K562 (cell line): ENCODE data around the gene KCNIP2. TPM values are rescaled to one million over a fixed set of nuclear protein-coding genes. Genes with fewer than 3 reads are reported as not detected.

Source experiments
- E2F3 ChIP-seq: fragments of 250-450 bp; sonication (Bioruptor Pico); IDR thresholded peaks from 2 replicates; pipeline ENCODE4 v1.4.0; 2020; ENCODE audit warnings: mild to moderate bottlenecking
- E2F6 ChIP-seq, 2 experiments: IDR thresholded peaks; 2 replicates each; pipeline ENCODE4 v1.6.1; 2011; ENCODE audit warnings: borderline replicate concordance in 1 of 2, control low read depth in 1 of 2, low read depth in 1 of 2, low read length in 1 of 2, mild to moderate bottlenecking in 1 of 2, mixed read lengths in 1 of 2, moderate library complexity in 1 of 2; ENCODE audit not compliant: insufficient read depth in 1 of 2, insufficient read length in 1 of 2, poor library complexity in 1 of 2, severe bottlenecking in 1 of 2; ENCODE audit errors: extremely low read depth in 1 of 2
- GABPA ChIP-seq: fragments of 200-800 bp; sonication (Bioruptor generic); conservative IDR thresholded peaks from 2 replicates; pipeline ENCODE4 v1.6.1; 2016; ENCODE audit warnings: low read depth, missing genetic modification characterization, missing compliant biosample characterization
- NCOA1 ChIP-seq: fragments of 450-650 bp; IDR thresholded peaks from 2 replicates; pipeline ENCODE4 v1.6.1; 2016; ENCODE audit warnings: low read depth
- NR1H2 ChIP-seq: sonication (generic); formaldehyde crosslinking; IDR thresholded peaks from 2 replicates; pipeline ENCODE4 v1.4.0; 2020; ENCODE audit warnings: mild to moderate bottlenecking, missing genetic modification reagents
- POLR2G ChIP-seq: fragments of 200-400 bp; formaldehyde crosslinking; IDR thresholded peaks from 2 replicates; pipeline ENCODE4 v1.6.1; 2017; ENCODE audit warnings: low read depth, mild to moderate bottlenecking, antibody characterized with exemption, low read length, moderate library complexity
- POU5F1 ChIP-seq: fragments of 150-350 bp; IDR thresholded peaks from 2 replicates; pipeline ENCODE4 v1.6.1; 2014; ENCODE audit warnings: borderline replicate concordance, low read length, low read depth, mild to moderate bottlenecking; ENCODE audit not compliant: partially characterized antibody
- TAL1 ChIP-seq: fragments of 450-650 bp; IDR thresholded peaks from 2 replicates; pipeline ENCODE4 v1.6.1; 2016; ENCODE audit warnings: mild to moderate bottlenecking
- THRAP3 ChIP-seq: fragments of 450-650 bp; IDR thresholded peaks from 2 replicates; pipeline ENCODE4 v1.6.1; 2016; ENCODE audit warnings: mild to moderate bottlenecking, inconsistent platforms, borderline replicate concordance
- ZNF766 ChIP-seq: fragments of 200-800 bp; sonication (Bioruptor generic); conservative IDR thresholded peaks from 2 replicates; pipeline ENCODE4 v1.6.1; 2016; ENCODE audit warnings: missing genetic modification characterization, missing compliant biosample characterization
- polyA plus RNA-seq, 8 experiments: library from polyadenylated mRNA; depleted of rRNA in 4 of 8; stranded (reverse) in 5 of 8; unstranded in 3 of 8; fragments of >200 nt; fragmentation: Nextera tagmentation in 2 of 8; fragmentation: Illumina TruSeq in 1 of 8; extraction: Ambion mirVana in 2 of 8; extraction: Trizol in 1 of 8; gene quantifications; 2 replicates each; pipeline versions ENCODE4 v1.2.1 to v1.2.3, GENCODE V29; 2011 to 2014; ENCODE audit warnings: inconsistent platforms in 1 of 8, missing spikeins in 1 of 8
- total RNA-seq, 7 experiments: library from RNA; depleted of rRNA in 6 of 7; stranded (reverse); fragments of >200 nt in 6 of 7; fragmentation: Illumina TruSeq in 2 of 7; extraction: Trizol in 2 of 7; gene quantifications; 2 replicates each; pipeline versions ENCODE4 v1.2.1 to v1.2.3, GENCODE V29; 2011 to 2021; ENCODE audit warnings: low replicate concordance in 1 of 7
- TF ChIP-seq, protein P1 (sequence below): fragments of 450-650 bp; IDR thresholded peaks from 2 replicates; pipeline ENCODE4 v1.6.1; 2016; ENCODE audit warnings: mild to moderate bottlenecking, moderate library complexity

Gene KCNIP2
- total and polyA plus RNA-seq, 9 of the 15 experiments (the other 6 are each of a cell fraction or from before 2014, with no cell fraction given), result 2.5 to 7.6 (median 4.1) TPM

DNA sequence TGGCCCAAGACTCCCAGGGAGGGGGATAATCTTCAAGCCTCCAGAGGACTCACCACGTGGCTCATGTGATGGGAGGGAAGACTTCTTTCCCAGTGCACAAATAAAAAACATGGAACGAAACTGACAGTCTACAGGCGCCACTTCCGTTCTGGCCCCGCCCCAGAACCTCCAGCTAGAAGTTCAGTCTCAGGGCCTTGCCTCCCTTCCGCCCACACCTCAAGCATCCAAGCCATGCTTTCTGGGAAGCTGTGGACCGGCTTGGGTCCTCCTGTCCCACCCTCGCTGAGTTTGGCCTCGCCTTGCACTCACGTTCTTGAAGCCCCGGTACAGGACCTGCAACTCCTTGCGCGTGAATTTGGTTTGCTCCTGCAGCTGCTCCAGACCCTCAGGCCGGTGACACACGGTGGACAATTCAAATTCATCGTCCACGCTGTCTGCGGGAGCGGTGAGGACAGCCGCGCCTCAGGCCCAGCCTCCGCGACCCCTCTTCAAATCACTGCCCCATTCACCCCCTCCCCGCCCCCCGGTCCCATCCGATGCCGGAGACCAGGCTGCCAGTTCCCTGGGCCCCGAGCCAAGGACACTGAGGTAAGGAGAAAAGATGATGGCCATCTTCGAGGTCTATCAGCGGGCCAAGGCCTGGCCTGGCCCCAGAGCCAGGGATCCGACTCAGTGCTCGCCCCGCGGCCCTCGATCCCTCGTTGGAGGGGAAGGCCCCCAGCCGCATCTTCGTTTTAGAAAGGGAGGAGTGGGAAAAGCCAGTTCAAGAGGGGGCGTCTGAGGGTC is 14.6 kb downstream of the KCNIP2 start (continued):
- TF ChIP-seq, protein P1, sequence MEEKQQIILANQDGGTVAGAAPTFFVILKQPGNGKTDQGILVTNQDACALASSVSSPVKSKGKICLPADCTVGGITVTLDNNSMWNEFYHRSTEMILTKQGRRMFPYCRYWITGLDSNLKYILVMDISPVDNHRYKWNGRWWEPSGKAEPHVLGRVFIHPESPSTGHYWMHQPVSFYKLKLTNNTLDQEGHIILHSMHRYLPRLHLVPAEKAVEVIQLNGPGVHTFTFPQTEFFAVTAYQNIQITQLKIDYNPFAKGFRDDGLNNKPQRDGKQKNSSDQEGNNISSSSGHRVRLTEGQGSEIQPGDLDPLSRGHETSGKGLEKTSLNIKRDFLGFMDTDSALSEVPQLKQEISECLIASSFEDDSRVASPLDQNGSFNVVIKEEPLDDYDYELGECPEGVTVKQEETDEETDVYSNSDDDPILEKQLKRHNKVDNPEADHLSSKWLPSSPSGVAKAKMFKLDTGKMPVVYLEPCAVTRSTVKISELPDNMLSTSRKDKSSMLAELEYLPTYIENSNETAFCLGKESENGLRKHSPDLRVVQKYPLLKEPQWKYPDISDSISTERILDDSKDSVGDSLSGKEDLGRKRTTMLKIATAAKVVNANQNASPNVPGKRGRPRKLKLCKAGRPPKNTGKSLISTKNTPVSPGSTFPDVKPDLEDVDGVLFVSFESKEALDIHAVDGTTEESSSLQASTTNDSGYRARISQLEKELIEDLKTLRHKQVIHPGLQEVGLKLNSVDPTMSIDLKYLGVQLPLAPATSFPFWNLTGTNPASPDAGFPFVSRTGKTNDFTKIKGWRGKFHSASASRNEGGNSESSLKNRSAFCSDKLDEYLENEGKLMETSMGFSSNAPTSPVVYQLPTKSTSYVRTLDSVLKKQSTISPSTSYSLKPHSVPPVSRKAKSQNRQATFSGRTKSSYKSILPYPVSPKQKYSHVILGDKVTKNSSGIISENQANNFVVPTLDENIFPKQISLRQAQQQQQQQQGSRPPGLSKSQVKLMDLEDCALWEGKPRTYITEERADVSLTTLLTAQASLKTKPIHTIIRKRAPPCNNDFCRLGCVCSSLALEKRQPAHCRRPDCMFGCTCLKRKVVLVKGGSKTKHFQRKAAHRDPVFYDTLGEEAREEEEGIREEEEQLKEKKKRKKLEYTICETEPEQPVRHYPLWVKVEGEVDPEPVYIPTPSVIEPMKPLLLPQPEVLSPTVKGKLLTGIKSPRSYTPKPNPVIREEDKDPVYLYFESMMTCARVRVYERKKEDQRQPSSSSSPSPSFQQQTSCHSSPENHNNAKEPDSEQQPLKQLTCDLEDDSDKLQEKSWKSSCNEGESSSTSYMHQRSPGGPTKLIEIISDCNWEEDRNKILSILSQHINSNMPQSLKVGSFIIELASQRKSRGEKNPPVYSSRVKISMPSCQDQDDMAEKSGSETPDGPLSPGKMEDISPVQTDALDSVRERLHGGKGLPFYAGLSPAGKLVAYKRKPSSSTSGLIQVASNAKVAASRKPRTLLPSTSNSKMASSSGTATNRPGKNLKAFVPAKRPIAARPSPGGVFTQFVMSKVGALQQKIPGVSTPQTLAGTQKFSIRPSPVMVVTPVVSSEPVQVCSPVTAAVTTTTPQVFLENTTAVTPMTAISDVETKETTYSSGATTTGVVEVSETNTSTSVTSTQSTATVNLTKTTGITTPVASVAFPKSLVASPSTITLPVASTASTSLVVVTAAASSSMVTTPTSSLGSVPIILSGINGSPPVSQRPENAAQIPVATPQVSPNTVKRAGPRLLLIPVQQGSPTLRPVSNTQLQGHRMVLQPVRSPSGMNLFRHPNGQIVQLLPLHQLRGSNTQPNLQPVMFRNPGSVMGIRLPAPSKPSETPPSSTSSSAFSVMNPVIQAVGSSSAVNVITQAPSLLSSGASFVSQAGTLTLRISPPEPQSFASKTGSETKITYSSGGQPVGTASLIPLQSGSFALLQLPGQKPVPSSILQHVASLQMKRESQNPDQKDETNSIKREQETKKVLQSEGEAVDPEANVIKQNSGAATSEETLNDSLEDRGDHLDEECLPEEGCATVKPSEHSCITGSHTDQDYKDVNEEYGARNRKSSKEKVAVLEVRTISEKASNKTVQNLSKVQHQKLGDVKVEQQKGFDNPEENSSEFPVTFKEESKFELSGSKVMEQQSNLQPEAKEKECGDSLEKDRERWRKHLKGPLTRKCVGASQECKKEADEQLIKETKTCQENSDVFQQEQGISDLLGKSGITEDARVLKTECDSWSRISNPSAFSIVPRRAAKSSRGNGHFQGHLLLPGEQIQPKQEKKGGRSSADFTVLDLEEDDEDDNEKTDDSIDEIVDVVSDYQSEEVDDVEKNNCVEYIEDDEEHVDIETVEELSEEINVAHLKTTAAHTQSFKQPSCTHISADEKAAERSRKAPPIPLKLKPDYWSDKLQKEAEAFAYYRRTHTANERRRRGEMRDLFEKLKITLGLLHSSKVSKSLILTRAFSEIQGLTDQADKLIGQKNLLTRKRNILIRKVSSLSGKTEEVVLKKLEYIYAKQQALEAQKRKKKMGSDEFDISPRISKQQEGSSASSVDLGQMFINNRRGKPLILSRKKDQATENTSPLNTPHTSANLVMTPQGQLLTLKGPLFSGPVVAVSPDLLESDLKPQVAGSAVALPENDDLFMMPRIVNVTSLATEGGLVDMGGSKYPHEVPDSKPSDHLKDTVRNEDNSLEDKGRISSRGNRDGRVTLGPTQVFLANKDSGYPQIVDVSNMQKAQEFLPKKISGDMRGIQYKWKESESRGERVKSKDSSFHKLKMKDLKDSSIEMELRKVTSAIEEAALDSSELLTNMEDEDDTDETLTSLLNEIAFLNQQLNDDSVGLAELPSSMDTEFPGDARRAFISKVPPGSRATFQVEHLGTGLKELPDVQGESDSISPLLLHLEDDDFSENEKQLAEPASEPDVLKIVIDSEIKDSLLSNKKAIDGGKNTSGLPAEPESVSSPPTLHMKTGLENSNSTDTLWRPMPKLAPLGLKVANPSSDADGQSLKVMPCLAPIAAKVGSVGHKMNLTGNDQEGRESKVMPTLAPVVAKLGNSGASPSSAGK, result peak; percentile 58
- TF ChIP-seq NCOA1 (no peak), E2F6 (IDR thresholded peaks at IDR 0.05; ENCODE audit: borderline replicate concordance in 1 of 2, extremely low read depth in 1 of 2, insufficient read depth in 1 of 2, insufficient read length in 1 of 2, low read depth in 1 of 2, low read length in 1 of 2, poor library complexity in 1 of 2, severe bottlenecking in 1 of 2) (peak in 1 of 2 experiments; percentile 27), GABPA (tag) (no peak), E2F3 (CRISPR knock-in tag) (no peak), NR1H2 (CRISPR knock-in tag) (no peak), TAL1 (no peak), POU5F1 (no peak), THRAP3 (no peak), POLR2G (peak; percentile 42; the same call in 1 of the 2 replicates), ZNF766 (CRISPR knock-in tag) (no peak)
